HG03469 (cell line): ENCODE results near the gene TMOD2.

Source experiments
- ATAC-seq: cut with Tn5 transposase; IDR thresholded peaks from one replicate; pipeline ENCODE4 v1.9.1; 2021; ENCODE audit warnings: mild to moderate bottlenecking, moderate library complexity, moderate number of reproducible peaks; ENCODE audit not compliant: unreplicated experiment

The TMOD2 gene

DNA sequence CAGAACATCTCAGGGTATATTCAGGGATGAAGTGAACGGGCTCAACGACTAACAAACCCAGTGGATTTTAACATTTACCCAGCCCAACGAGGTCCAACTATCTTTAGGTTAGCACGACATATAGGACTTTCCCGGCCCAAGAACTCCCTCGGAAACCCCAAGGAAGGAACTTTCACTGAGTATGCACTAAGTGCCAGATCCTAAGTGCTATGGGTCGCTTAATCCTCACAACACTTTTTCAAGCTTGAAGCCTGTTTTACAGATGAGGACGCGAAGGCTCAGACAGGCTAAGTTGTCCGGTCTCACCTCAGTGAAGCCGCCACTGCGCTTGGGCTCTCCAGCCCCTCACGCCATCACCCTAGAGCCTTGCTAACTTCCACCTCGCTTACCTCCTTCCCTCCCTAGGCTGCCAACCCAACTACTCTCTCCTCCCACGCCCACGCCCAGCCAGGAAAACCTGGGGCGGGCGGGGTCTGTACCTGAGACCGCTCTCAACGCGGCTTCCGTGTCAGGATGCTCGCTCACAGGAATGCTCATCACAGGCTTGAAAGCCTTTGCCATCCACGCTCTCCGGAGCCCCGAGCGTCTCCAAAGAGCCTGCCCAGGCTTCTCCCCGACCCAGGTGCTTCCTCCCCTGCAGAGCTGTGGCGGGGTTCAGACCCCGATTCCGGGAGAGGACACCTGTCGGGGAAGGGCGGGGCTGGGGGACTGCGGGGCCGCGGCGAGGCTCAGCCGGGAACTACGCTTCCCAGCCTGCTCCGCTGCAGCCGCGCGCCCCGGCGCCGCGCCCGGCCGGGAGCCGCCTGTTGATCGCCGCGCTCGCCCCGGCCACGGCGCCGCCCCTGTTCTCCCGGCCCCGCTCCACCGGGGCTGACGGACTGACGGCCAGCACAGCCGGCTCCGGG lies at the start of gene TMOD2:
TSS of gene TMOD2 (plus strand) at position 806 of the 905 bp plus-strand sequence. CDS start 14,845 bp downstream, outside the sequence.
- ATAC-seq = peak; percentile 45

GRCh38 chr15:51702710-51703109 lies 48.7 kb upstream of the TMOD2 start:
- no peak for ATAC-seq

- no peak for ATAC-seq
These were observed 45.1 kb upstream of the TMOD2 start for GRCh38 chr15:51706291-51706690.

DNA sequence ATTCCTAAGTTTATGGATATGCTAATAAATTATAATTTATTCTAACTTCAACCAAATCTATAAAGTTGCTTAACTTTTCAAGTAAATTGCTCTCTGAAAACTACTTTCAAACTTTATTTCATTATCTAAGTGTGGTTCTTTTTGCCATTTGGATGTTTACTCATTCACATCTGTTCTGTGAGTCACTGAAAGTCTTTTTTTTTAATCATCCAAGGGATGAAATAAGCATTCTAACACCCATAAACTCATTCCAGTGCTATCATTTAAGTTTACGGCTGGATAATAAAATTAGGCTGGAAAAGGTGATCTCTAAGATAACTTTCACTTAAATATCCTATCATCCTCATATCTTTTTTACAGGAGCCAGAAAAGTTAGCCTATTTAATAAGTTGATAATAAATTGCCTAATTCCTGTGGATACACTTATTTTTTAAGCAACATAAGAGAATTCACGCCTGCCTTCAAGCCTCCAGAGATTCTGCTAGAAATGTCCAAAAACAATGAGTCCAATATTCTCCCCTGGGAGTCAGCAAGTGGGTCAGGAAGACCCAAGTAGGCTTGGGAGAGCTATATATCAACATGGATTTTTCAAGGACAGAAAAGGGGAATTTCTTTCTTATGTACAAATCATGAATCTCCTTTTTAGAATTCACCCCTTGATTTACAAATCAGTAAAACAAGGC lies 44.3 kb upstream of the TMOD2 start:
- no peak for ATAC-seq

GRCh38 chr15:51708013-51708412 lies 43.4 kb upstream of the TMOD2 start:
- ATAC-seq = no peak

DNA sequence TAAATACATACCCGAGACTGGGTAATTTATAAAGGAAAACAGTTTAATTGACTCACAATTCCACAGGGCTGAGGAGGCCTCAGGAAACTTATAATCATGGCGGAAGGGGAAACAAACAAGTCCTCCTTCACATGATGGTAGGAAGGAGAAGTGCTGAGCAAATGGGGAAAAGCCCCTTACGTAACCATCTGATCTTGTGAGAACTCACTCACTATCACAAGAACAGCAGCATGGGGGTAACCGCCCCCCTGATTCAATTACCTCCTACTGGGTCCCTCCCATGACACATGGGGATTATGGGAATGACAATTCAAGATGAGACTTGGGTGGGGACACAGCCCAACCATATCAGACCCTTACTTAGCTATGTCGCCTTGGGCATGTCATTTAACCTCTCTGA lies 42.4 kb upstream of the TMOD2 start:
- no peak for ATAC-seq

GRCh38 chr15:51714162-51714561 lies 37.2 kb upstream of the TMOD2 start:
- no peak for ATAC-seq

GRCh38 chr15:51714911-51715310 lies 36.5 kb upstream of the TMOD2 start:
- ATAC-seq = no peak

DNA sequence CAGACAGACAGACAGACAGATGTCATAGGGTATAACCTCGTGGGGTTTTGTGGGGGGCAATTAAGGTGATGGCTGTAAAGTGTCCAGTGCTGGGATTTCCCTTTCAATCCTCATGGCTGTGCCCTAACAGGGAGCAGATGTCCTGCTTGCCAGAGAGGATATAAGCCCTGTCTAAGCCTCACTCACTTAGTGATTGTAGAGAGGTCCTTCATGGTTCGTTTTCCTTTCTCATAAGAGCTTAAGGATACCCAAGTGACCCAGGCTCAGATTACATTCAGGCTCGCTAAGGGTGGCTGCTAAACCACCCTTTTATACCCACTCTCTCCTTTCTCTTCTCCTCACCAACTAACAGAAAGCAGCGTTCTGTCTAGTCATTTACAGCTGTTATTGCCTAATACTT lies 33.2 kb upstream of the TMOD2 start:
- ATAC-seq = no peak

DNA sequence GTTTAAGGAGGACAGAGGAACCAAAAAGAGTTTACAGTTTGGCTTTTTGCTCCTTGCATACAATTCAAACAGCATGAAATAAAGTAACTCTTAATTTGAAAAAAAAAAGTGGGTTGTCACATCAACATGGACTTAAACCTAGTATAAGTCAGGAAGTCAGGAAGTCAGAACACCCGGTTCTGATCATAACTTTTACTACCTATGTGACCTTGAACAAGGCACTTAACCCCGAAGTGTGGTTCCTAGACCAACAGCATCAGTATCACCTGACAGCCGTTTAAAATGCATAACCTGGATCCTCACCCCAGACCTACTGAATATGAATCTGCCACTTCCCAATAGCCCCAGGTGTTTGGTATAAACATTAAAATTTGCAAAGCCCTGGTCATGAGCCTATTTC lies 32.7 kb upstream of the TMOD2 start:
- ATAC-seq = no peak

- no peak for ATAC-seq
These were observed 31.0 kb upstream of the TMOD2 start for GRCh38 chr15:51720201-51720995.

GRCh38 chr15:51721199-51721960 lies 30.0 kb upstream of the TMOD2 start:
- no peak for ATAC-seq

GRCh38 chr15:51724199-51724598 lies 27.2 kb upstream of the TMOD2 start:
- no peak for ATAC-seq

DNA sequence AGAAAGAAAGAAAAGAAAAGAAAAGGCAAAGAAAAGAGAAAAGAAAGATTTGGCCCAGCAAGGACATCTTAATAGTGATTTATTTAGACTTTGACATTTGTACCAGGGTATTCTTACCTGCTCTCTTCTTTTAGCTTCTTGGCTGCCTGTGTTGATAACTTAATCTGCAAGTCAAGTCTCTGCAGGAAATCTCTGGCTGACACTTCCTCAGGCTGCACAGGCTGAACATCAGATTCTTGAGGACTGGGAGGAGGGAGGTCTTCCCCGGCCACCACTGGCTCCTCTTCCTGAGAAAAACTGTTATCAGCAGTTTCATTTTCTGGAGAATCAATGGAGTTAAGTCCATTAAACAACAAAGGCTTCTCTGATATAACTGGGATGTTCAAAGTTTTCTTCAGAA lies 26.7 kb upstream of the TMOD2 start:
- no peak for ATAC-seq

- peak; percentile 88 for ATAC-seq
These were observed 24.9 kb upstream of the TMOD2 start for GRCh38 chr15:51726302-51727073.

- ATAC-seq = no peak
These were observed 24.1 kb upstream of the TMOD2 start for GRCh38 chr15:51727141-51727897.

- peak; percentile 51 for ATAC-seq
These were observed 19.7 kb upstream of the TMOD2 start for GRCh38 chr15:51731549-51732267.

GRCh38 chr15:51732646-51733045 lies 18.8 kb upstream of the TMOD2 start:
- ATAC-seq = no peak
